Dedifferentiated amniotic fluid mesenchymal stem cell (primary cell): ENCODE results near the gene MAST4.
"Not testable (repeated sequence)": the region's sequence is repeated elsewhere in the genome, so short reads cannot be mapped to it uniquely, and the experiment has no call there.

ENCODE experiments used
- DNase-seq: peaks from one replicate; pipeline ENCODE4 v3.0.0-alpha.2; 2016; ENCODE audit errors: extremely low spot score

The MAST4 gene

GRCh38 chr5:66808663-66809062, 212.5 kb downstream of the MAST4 start:
- DNase-seq = no peak

GRCh38 chr5:66810151-66810550, 214.0 kb downstream of the MAST4 start:
- DNase-seq = no peak

GRCh38 chr5:66810848-66811261, 214.7 kb downstream of the MAST4 start:
- no peak for DNase-seq

- DNase-seq = no peak
These were observed 216.1 kb downstream of the MAST4 start for GRCh38 chr5:66812291-66812690.

GRCh38 chr5:66813306-66813705, 217.1 kb downstream of the MAST4 start:
- DNase-seq = no peak

GRCh38 chr5:66814146-66814991, 218.2 kb downstream of the MAST4 start:
- DNase-seq = peak; percentile 44

- no peak for DNase-seq
These were observed 222.2 kb downstream of the MAST4 start for GRCh38 chr5:66818304-66818934.

GRCh38 chr5:66818935-66819328, 222.7 kb downstream of the MAST4 start:
- no peak for DNase-seq

GRCh38 chr5:66820630-66821207, 224.5 kb downstream of the MAST4 start:
- DNase-seq = no peak

- DNase-seq = no peak
These were observed 225.7 kb downstream of the MAST4 start for GRCh38 chr5:66821688-66822429.

- not testable (repeated sequence) for DNase-seq
These were observed 226.7 kb downstream of the MAST4 start for GRCh38 chr5:66822906-66823305.

- no peak for DNase-seq
These were observed 228.3 kb downstream of the MAST4 start for GRCh38 chr5:66824476-66824875.

- DNase-seq = no peak
These were observed 230.1 kb downstream of the MAST4 start for GRCh38 chr5:66826263-66826662.

- no peak for DNase-seq
These were observed 230.5 kb downstream of the MAST4 start for GRCh38 chr5:66826696-66827095.

GRCh38 chr5:66828046-66828547, 231.9 kb downstream of the MAST4 start:
- DNase-seq = no peak

GRCh38 chr5:66828548-66829357, 232.6 kb downstream of the MAST4 start:
- peak; percentile 64 for DNase-seq

- no peak for DNase-seq
These were observed 233.1 kb downstream of the MAST4 start for GRCh38 chr5:66829358-66829674.

- DNase-seq = no peak
These were observed 233.6 kb downstream of the MAST4 start for GRCh38 chr5:66829826-66830225.

- no peak for DNase-seq
These were observed 234.4 kb downstream of the MAST4 start for GRCh38 chr5:66830636-66831035.

- DNase-seq = no peak
These were observed 243.5 kb downstream of the MAST4 start for GRCh38 chr5:66839636-66840185.

GRCh38 chr5:66840511-66841013, 244.4 kb downstream of the MAST4 start:
- DNase-seq = no peak
